ENCODE results near the gene STAT1. TPM values are rescaled to one million over a fixed set of nuclear protein-coding genes. Genes with fewer than 3 reads are reported as not detected.
"Not testable (repeated sequence)": the region's sequence is repeated elsewhere in the genome, so short reads cannot be mapped to it uniquely, and the experiment has no call there.

STAT1 gene
- total and polyA plus RNA-seq, 4 donors = 21.6 to 80.1 (median 74.1) TPM

GRCh38 chr2:190997526-190998113, 16.4 kb downstream of the STAT1 start:
- Histone ChIP-seq H3K27me3 (ENCODE audit: control insufficient read depth in 3 of 3, insufficient read depth in 3 of 3, low read length in 2 of 3) (no peaks in the 10 kb centered on the region), H3K4me3 (no peak overlapping the region), H3K36me3 (ENCODE audit: control insufficient read depth in 4 of 4, insufficient read depth in 4 of 4, low read length in 4 of 4) (peaks cover 43 to 60% (median 50%) of the 10 kb centered on the region in 4 donors), H3K9ac (ENCODE audit: insufficient read depth in 1 of 2, low read length in 2 of 2) (no peak overlapping the region), H3K9me3 (ENCODE audit: control insufficient read depth in 4 of 4, insufficient read depth in 3 of 4, low read length in 3 of 4) (no peaks in the 10 kb centered on the region), H3K27ac (ENCODE audit: low read depth in 1 of 2, low read length in 1 of 2) (no peak overlapping the region), H3K4me1 (ENCODE audit: control insufficient read depth in 5 of 5, insufficient read depth in 5 of 5, low read length in 5 of 5) (peaks cover 0 to 1% (median 0%) of the 10 kb centered on the region in 5 donors)
- DNase-seq (no peak), ATAC-seq (ENCODE audit: insufficient read depth, low FRiP score) (no peak)
- 90 to 91% methylated on average over 8 of the region's 8 CpGs for WGBS, 2 donors
- TF ChIP-seq, protein P1, sequence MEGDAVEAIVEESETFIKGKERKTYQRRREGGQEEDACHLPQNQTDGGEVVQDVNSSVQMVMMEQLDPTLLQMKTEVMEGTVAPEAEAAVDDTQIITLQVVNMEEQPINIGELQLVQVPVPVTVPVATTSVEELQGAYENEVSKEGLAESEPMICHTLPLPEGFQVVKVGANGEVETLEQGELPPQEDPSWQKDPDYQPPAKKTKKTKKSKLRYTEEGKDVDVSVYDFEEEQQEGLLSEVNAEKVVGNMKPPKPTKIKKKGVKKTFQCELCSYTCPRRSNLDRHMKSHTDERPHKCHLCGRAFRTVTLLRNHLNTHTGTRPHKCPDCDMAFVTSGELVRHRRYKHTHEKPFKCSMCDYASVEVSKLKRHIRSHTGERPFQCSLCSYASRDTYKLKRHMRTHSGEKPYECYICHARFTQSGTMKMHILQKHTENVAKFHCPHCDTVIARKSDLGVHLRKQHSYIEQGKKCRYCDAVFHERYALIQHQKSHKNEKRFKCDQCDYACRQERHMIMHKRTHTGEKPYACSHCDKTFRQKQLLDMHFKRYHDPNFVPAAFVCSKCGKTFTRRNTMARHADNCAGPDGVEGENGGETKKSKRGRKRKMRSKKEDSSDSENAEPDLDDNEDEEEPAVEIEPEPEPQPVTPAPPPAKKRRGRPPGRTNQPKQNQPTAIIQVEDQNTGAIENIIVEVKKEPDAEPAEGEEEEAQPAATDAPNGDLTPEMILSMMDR (IDR thresholded peaks at IDR 0.05; ENCODE audit: control extremely low read depth, extremely low read depth) = no peak

DNA sequence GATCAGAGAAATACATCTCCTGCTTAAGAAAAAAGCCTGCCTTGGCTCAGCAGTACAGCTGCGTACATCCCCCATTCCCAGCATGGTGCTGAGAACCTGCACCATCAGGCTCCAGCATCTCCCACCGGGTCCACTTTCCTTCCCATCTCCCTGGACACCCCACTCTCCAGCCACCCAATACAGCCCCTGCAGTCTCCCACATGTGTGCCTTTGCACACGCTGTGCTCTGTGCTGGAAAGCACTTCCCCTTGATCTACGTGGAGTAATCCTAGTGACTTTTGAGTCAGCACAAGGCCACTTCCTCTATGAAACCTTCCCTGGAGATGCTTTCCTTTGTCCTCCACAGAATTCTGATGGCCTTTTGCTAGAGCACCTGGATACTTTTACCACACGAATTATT, 17.0 kb downstream of the STAT1 start:
- Histone ChIP-seq H3K27ac (ENCODE audit: low read depth in 1 of 2, low read length in 1 of 2) (no peak overlapping the region), H3K27me3 (ENCODE audit: control insufficient read depth in 3 of 3, insufficient read depth in 3 of 3, low read length in 2 of 3) (no peaks in the 10 kb centered on the region), H3K36me3 (ENCODE audit: control insufficient read depth in 4 of 4, insufficient read depth in 4 of 4, low read length in 4 of 4) (peaks cover 37 to 58% (median 50%) of the 10 kb centered on the region in 4 donors), H3K4me3 (no peak overlapping the region), H3K9me3 (ENCODE audit: control insufficient read depth in 4 of 4, insufficient read depth in 3 of 4, low read length in 3 of 4) (no peaks in the 10 kb centered on the region), H3K9ac (ENCODE audit: insufficient read depth in 1 of 2, low read length in 2 of 2) (no peak overlapping the region), H3K4me1 (ENCODE audit: control insufficient read depth in 5 of 5, insufficient read depth in 5 of 5, low read length in 5 of 5) (peaks cover 0 to 1% (median 0%) of the 10 kb centered on the region in 5 donors)
- TF ChIP-seq, protein P1 (IDR thresholded peaks at IDR 0.05; ENCODE audit: control extremely low read depth, extremely low read depth) = no peak
- ATAC-seq (ENCODE audit: insufficient read depth, low FRiP score) = peak; percentile 87
- WGBS, 2 donors = 62 to 78% methylated on average over 5 of the region's 5 CpGs
- DNase-seq = no peak

DNA sequence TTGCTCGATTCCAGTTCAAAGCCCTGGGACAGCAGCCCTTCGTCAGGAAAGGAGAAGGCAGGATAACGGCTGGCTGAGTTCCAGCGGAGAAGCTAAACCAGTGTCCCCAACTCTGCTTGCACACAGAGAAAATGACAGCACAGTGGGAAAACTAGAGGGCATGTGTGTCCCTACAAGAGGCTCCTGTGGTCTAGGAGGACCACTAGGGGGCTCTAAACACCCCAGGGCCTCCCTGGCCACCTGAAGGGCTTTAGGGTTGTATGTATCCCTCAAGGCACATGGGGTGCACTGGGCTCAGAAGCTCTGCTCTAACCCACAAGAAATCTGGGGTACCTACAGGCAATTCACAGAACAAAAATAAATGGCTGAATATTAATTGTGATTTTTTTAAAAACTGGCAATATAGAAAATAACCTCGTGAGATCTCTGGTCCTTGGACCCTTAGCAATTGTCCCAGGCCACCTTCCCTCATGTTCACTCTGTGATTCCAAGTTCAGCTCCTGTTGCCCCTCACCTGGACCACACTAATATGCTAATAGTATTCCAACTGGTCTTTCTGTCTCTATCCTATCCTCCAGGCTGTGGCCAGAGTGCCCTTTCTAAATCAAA, 17.5 kb downstream of the STAT1 start:
- TF ChIP-seq, protein P1 (IDR thresholded peaks at IDR 0.05; ENCODE audit: control extremely low read depth, extremely low read depth) = peak; percentile 0
- H3K9ac ChIP-seq (ENCODE audit: insufficient read depth in 1 of 2, low read length in 2 of 2) = no peak overlapping the region
- peak; percentile 56 for ATAC-seq (ENCODE audit: insufficient read depth, low FRiP score)
- H3K9me3 ChIP-seq (ENCODE audit: control insufficient read depth in 4 of 4, insufficient read depth in 3 of 4, low read length in 3 of 4) = no peaks in the 10 kb centered on the region
- H3K36me3 ChIP-seq (ENCODE audit: control insufficient read depth in 4 of 4, insufficient read depth in 4 of 4, low read length in 4 of 4) = peaks cover 40 to 53% (median 50%) of the 10 kb centered on the region in 4 donors
- peak; percentile 18 to 37 (median 31) for DNase-seq
- H3K4me3 ChIP-seq = no peak overlapping the region
- no peak overlapping the region for H3K27ac ChIP-seq (ENCODE audit: low read depth in 1 of 2, low read length in 1 of 2)
- WGBS, 2 donors = 86 to 90% methylated on average over 5 of the region's 5 CpGs
- H3K27me3 ChIP-seq (ENCODE audit: control insufficient read depth in 3 of 3, insufficient read depth in 3 of 3, low read length in 2 of 3) = no peaks in the 10 kb centered on the region
- H3K4me1 ChIP-seq (ENCODE audit: control insufficient read depth in 5 of 5, insufficient read depth in 5 of 5, low read length in 5 of 5) = peaks cover 0 to 1% (median 0%) of the 10 kb centered on the region in 5 donors

GRCh38 chr2:190995315-190995714, 18.7 kb downstream of the STAT1 start:
- H3K27me3 ChIP-seq (ENCODE audit: control insufficient read depth in 3 of 3, insufficient read depth in 3 of 3, low read length in 2 of 3); H3K4me3 ChIP-seq; H3K4me1 ChIP-seq (ENCODE audit: control insufficient read depth in 5 of 5, insufficient read depth in 5 of 5, low read length in 5 of 5); DNase-seq; H3K9me3 ChIP-seq (ENCODE audit: control insufficient read depth in 4 of 4, insufficient read depth in 3 of 4, low read length in 3 of 4); H3K27ac ChIP-seq (ENCODE audit: low read depth in 1 of 2, low read length in 1 of 2); H3K9ac ChIP-seq (ENCODE audit: insufficient read depth in 1 of 2, low read length in 2 of 2); ATAC-seq (ENCODE audit: insufficient read depth, low FRiP score): not testable (repeated sequence)
- peaks cover 44 to 54% (median 46%) of the 10 kb centered on the region in 4 donors for H3K36me3 ChIP-seq (ENCODE audit: control insufficient read depth in 4 of 4, insufficient read depth in 4 of 4, low read length in 4 of 4)
- WGBS, 2 donors = 92 to 98% methylated on average over 3 of the region's 3 CpGs

Measured in lung (tissue), 12 donors.